Parathyroid adenoma (tissue), 2 donors: ENCODE data around the gene NOG.

Source experiments
- H2AFZ ChIP-seq: fragments of 300-600 bp; sonication (generic); one replicate; pipeline ENCODE4 v1.7.0; 2017; ENCODE audit warnings: antibody characterized with exemption, mild to moderate bottlenecking
- H3K27ac ChIP-seq: fragments of 300-600 bp; sonication (generic); one replicate; pipeline ENCODE4 v1.7.0; 2017
- H3K27me3 ChIP-seq: fragments of 300-600 bp; sonication (generic); one replicate; pipeline ENCODE4 v1.7.0; 2017; ENCODE audit warnings: low read length; ENCODE audit not compliant: control insufficient read depth, insufficient read depth
- H3K36me3 ChIP-seq: fragments of 300-600 bp; sonication (generic); one replicate; pipeline ENCODE4 v1.7.0; 2017; ENCODE audit warnings: low read length; ENCODE audit not compliant: control insufficient read depth, insufficient read depth
- H3K4me1 ChIP-seq: fragments of 300-600 bp; sonication (generic); one replicate; pipeline ENCODE4 v1.7.0; 2017; ENCODE audit warnings: control low read depth
- H3K4me2 ChIP-seq: fragments of 300-600 bp; sonication (generic); one replicate; pipeline ENCODE4 v1.7.0; 2017; ENCODE audit warnings: low read length
- H3K4me3 ChIP-seq: fragments of 300-600 bp; sonication (generic); one replicate; pipeline ENCODE4 v1.7.0; 2017; ENCODE audit warnings: low read depth, low read length
- H3K79me2 ChIP-seq: fragments of 300-600 bp; sonication (generic); one replicate; pipeline ENCODE4 v1.7.0; 2017; ENCODE audit warnings: control low read depth
- H3K9ac ChIP-seq: fragments of 300-600 bp; sonication (generic); one replicate; pipeline ENCODE4 v1.7.0; 2017; ENCODE audit warnings: mild to moderate bottlenecking
- H3K9me3 ChIP-seq: fragments of 300-600 bp; sonication (generic); one replicate; pipeline ENCODE4 v1.7.0; 2017; ENCODE audit warnings: low read length; ENCODE audit not compliant: control insufficient read depth
- CTCF ChIP-seq: fragments of 300-600 bp; sonication (generic); IDR thresholded peaks from one replicate; pipeline ENCODE4 v1.7.0; 2017; ENCODE audit warnings: antibody characterized with exemption, mild to moderate bottlenecking
- donor health status: primary hyperparathyroidism.

NOG gene

GRCh38 chr17:56599088-56599487 lies 5.6 kb downstream of the NOG start:
- Histone ChIP-seq H2AFZ (no peak overlapping the region), H3K27ac (no peak overlapping the region), H3K4me3 (no peak overlapping the region), H3K4me2 (no peak overlapping the region), H3K4me1 (no peaks in the 10 kb centered on the region), H3K9me3 (no peaks in the 10 kb centered on the region), H3K9ac (no peak overlapping the region), H3K79me2 (no peaks in the 10 kb centered on the region), H3K36me3 (no peaks in the 10 kb centered on the region), H3K27me3 (no peaks in the 10 kb centered on the region)
- TF ChIP-seq CTCF = no peak

- Histone ChIP-seq H3K4me3 (no peak overlapping the region), H3K27me3 (no peaks in the 10 kb centered on the region), H3K4me1 (no peaks in the 10 kb centered on the region), H3K9me3 (no peaks in the 10 kb centered on the region), H2AFZ (no peak overlapping the region), H3K36me3 (no peaks in the 10 kb centered on the region), H3K9ac (no peak overlapping the region), H3K4me2 (no peak overlapping the region), H3K27ac (no peak overlapping the region), H3K79me2 (no peaks in the 10 kb centered on the region)
- TF ChIP-seq CTCF = no peak
These were observed 6.1 kb downstream of the NOG start for GRCh38 chr17:56599566-56599965.

- no peaks in the 10 kb centered on the region for H3K27me3 ChIP-seq
- H3K27ac ChIP-seq = no peak overlapping the region
- H3K4me2 ChIP-seq = no peak overlapping the region
- TF ChIP-seq CTCF = no peak
- H3K4me3 ChIP-seq = no peak overlapping the region
- H3K79me2 ChIP-seq = no peaks in the 10 kb centered on the region
- H3K9ac ChIP-seq = no peak overlapping the region
- no peaks in the 10 kb centered on the region for H3K9me3 ChIP-seq
- H3K36me3 ChIP-seq = no peaks in the 10 kb centered on the region
- no peaks in the 10 kb centered on the region for H3K4me1 ChIP-seq
- H2AFZ ChIP-seq = no peak overlapping the region
These were observed 6.8 kb downstream of the NOG start for GRCh38 chr17:56600256-56600655.

- no peaks in the 10 kb centered on the region for H3K36me3 ChIP-seq
- H3K27me3 ChIP-seq = no peaks in the 10 kb centered on the region
- H3K9ac ChIP-seq = no peak overlapping the region
- H3K79me2 ChIP-seq = no peaks in the 10 kb centered on the region
- no peaks in the 10 kb centered on the region for H3K9me3 ChIP-seq
- H3K4me3 ChIP-seq = no peak overlapping the region
- no peak overlapping the region for H2AFZ ChIP-seq
- H3K4me2 ChIP-seq = no peak overlapping the region
- TF ChIP-seq CTCF = no peak
- H3K4me1 ChIP-seq = no peaks in the 10 kb centered on the region
- H3K27ac ChIP-seq = no peak overlapping the region
These were observed 8.1 kb downstream of the NOG start for GRCh38 chr17:56601591-56601990.

GRCh38 chr17:56602292-56603130 lies 9.0 kb downstream of the NOG start:
- no peak for TF ChIP-seq CTCF
- Histone ChIP-seq H3K36me3 (no peaks in the 10 kb centered on the region), H3K79me2 (no peaks in the 10 kb centered on the region), H3K4me2 (no peak overlapping the region), H3K9me3 (no peaks in the 10 kb centered on the region), H3K27ac (no peak overlapping the region), H3K9ac (no peak overlapping the region), H3K4me3 (no peak overlapping the region), H3K4me1 (no peaks in the 10 kb centered on the region), H3K27me3 (no peaks in the 10 kb centered on the region), H2AFZ (no peak overlapping the region)
